HG03097 (cell line): ENCODE data around the gene EXOSC1.
"Not testable (repeated sequence)": the region's sequence is repeated elsewhere in the genome, so short reads cannot be mapped to it uniquely, and the experiment has no call there.

Experiments used
- ATAC-seq: cut with Tn5 transposase; IDR thresholded peaks from one replicate; pipeline ENCODE4 v1.9.1; 2021; ENCODE audit not compliant: unreplicated experiment, low FRiP score

Gene EXOSC1

GRCh38 chr10:97445722-97446639 is at the start of gene EXOSC1, which contains the start of gene ZDHHC16:
Gene EXOSC1, minus strand, starts transcription at chr10:97446006. Its CDS starts 21 bp downstream, at chr10:97445985.
Gene ZDHHC16, plus strand, starts transcription at chr10:97446175. Its CDS starts 5,501 bp downstream, at chr10:97451676.
- ATAC-seq, result peak; percentile 97

- no peak for ATAC-seq
Observed at GRCh38 chr10:97494863-97495506, 49.2 kb upstream of the EXOSC1 start.

GRCh38 chr10:97494151-97494550 is 48.3 kb upstream of the EXOSC1 start:
- no peak for ATAC-seq

GRCh38 chr10:97490592-97490991 is 44.8 kb upstream of the EXOSC1 start:
- ATAC-seq, result no peak

- ATAC-seq, result no peak
Observed at GRCh38 chr10:97485647-97486281, 40.0 kb upstream of the EXOSC1 start.

GRCh38 chr10:97483921-97484320 is 38.1 kb upstream of the EXOSC1 start:
- no peak for ATAC-seq

GRCh38 chr10:97483506-97483905 is 37.7 kb upstream of the EXOSC1 start:
- no peak for ATAC-seq

GRCh38 chr10:97482381-97482780 is 36.6 kb upstream of the EXOSC1 start:
- ATAC-seq, result no peak

GRCh38 chr10:97481071-97481470 is 35.3 kb upstream of the EXOSC1 start:
- ATAC-seq, result no peak

- no peak for ATAC-seq
Observed at GRCh38 chr10:97479939-97480338, 34.1 kb upstream of the EXOSC1 start.

- not testable (repeated sequence) for ATAC-seq
Observed at GRCh38 chr10:97479410-97479809, 33.6 kb upstream of the EXOSC1 start.

- no peak for ATAC-seq
Observed at GRCh38 chr10:97475936-97476594, 30.3 kb upstream of the EXOSC1 start.

- ATAC-seq, result no peak
Observed at GRCh38 chr10:97474918-97475317, 29.1 kb upstream of the EXOSC1 start.

- not testable (repeated sequence) for ATAC-seq
Observed at GRCh38 chr10:97468781-97469180, 23.0 kb upstream of the EXOSC1 start.

GRCh38 chr10:97468162-97468561 is 22.4 kb upstream of the EXOSC1 start:
- no peak for ATAC-seq

- ATAC-seq, result no peak
Observed at GRCh38 chr10:97466755-97467154, 20.9 kb upstream of the EXOSC1 start.

- ATAC-seq, result no peak
Observed at GRCh38 chr10:97465982-97466381, 20.2 kb upstream of the EXOSC1 start.

- no peak for ATAC-seq
Observed at GRCh38 chr10:97464226-97464625, 18.4 kb upstream of the EXOSC1 start.

- no peak for ATAC-seq
Observed at GRCh38 chr10:97463363-97464132, 17.7 kb upstream of the EXOSC1 start.

GRCh38 chr10:97462309-97462708 is 16.5 kb upstream of the EXOSC1 start:
- no peak for ATAC-seq
